Esophagus squamous epithelium (tissue), 5 donors: ENCODE data around the gene HYDIN. TPM values are rescaled to one million over a fixed set of nuclear protein-coding genes. Genes with fewer than 3 reads are reported as not detected.
A peak's percentile ranks its signal among the peaks of the same experiment; 100 is the strongest.

Source experiments
- DNase-seq: peaks from one replicate; lab custom pipeline; 2025; lab: John Stamatoyannopoulos, UW
- H3K27ac ChIP-seq, 4 donors: fragments of 200-600 bp; sonication (generic); one replicate each; pipeline ENCODE4 v1.5.1; 2016 to 2019; ENCODE audit warnings: mild to moderate bottlenecking in 1 of 4
- H3K27me3 ChIP-seq, 4 donors: fragments of 200-600 bp; sonication (generic); 1 replicate in 3 of 4; 2 replicates in 1 of 4; pipeline versions ENCODE4 v1.5.1 to v1.6.0; 2017 to 2021; ENCODE audit warnings: antibody characterized with exemption in 1 of 4
- H3K36me3 ChIP-seq, 3 donors: fragments of 200-600 bp; sonication (generic); one replicate each; pipeline ENCODE4 v1.5.1; 2016 to 2019
- H3K4me1 ChIP-seq, 3 donors: fragments of 200-600 bp; sonication (generic); one replicate each; pipeline ENCODE4 v1.5.1; 2017 to 2019
- H3K4me3 ChIP-seq, 4 donors: fragments of 200-600 bp; sonication (generic); 1 replicate in 3 of 4; 2 replicates in 1 of 4; pipeline ENCODE4 v1.5.1; 2016 to 2019; ENCODE audit warnings: mild to moderate bottlenecking in 2 of 4, moderate library complexity in 1 of 4
- H3K9me3 ChIP-seq, 3 donors: fragments of 200-600 bp; sonication (generic); one replicate each; pipeline ENCODE4 v1.5.1; 2016 to 2019
- CTCF ChIP-seq, 6 experiments: fragments of 450-650 bp in 4 of 6; fragments of 200-600 bp in 2 of 6; sonication (generic) in 2 of 6; IDR thresholded peaks; one replicate each; pipeline ENCODE4 v1.5.1; 2016 to 2019; ENCODE audit warnings: antibody characterized with exemption in 6 of 6, mild to moderate bottlenecking in 4 of 6, moderate library complexity in 4 of 6
- POLR2A ChIP-seq, 4 donors: fragments of 450-650 bp; IDR thresholded peaks; one replicate each; pipeline ENCODE4 v1.6.1; 2017; ENCODE audit warnings: antibody characterized with exemption in 4 of 4, mild to moderate bottlenecking in 4 of 4, moderate library complexity in 3 of 4
- WGBS, 2 donors: methylation state at CpG; one replicate each; pipeline ENCODE4 v1.1.5; 2018; 5-methylcytosine and 5-hydroxymethylcytosine counted together
- intact Hi-C: fragments of 100-400 bp; cut with DNase I; formaldehyde crosslinking; loops from one replicate; pipeline ENCODE4 v1.15.0; 2022
- total RNA-seq, 4 donors: library from RNA; depleted of rRNA; stranded (reverse); fragments of >200 nt; gene quantifications; one replicate each; pipeline ENCODE4 v1.1.0, GENCODE V29; 2016
- donor health status: DM: yes; HTN: yes; CAD: no.

Gene HYDIN
- total RNA-seq = 1 to 10 TPM in 1 of 4 donors, under 1 TPM in 2, not detected in 1; 0.23 to 2.4 (median 0.38) TPM

- H3K9me3 ChIP-seq = peaks cover 3 to 4% (median 4%) of the 10 kb centered on the region in 3 donors
- H3K4me3 ChIP-seq = peak within 1 kb of the TSS in 1 of 4 donors; percentile 38
These were observed at the start of gene HYDIN for GRCh38 chr16:71230122-71230845. Gene HYDIN, minus strand, starts transcription at chr16:71230722. Its CDS starts 43,827 bp downstream, at chr16:71186895.

GRCh38 chr16:71276589-71277334, 46.2 kb upstream of the HYDIN start:
- intact Hi-C loops = no loop called here

More at GRCh38 chr16:71230122-71230845, at the start of gene HYDIN:
- intact Hi-C loops = no loop called here
- DNase-seq = no peak
- Histone ChIP-seq H3K27me3 (peaks cover 0 to 26% (median 0%) of the 10 kb centered on the region in 4 donors), H3K4me1 (peaks cover 0 to 5% (median 0%) of the 10 kb centered on the region in 3 donors), H3K36me3 (no peaks in the 10 kb centered on the region), H3K27ac (no peak within 1 kb of the TSS)
- WGBS, 2 donors = 11 to 18% methylated on average over 25 to 26 of the region's 38 CpGs
- TF ChIP-seq POLR2A (IDR thresholded peaks at IDR 0.05) = no peak

GRCh38 chr16:71273384-71273783, 42.9 kb upstream of the HYDIN start:
- intact Hi-C loops = no loop called here
- no peak for TF ChIP-seq CTCF (IDR thresholded peaks at IDR 0.05)
- no peak for TF ChIP-seq POLR2A (IDR thresholded peaks at IDR 0.05)
- Histone ChIP-seq H3K27ac (no peak overlapping the region), H3K36me3 (no peaks in the 10 kb centered on the region), H3K4me1 (no peaks in the 10 kb centered on the region), H3K4me3 (no peak overlapping the region), H3K27me3 (no peaks in the 10 kb centered on the region), H3K9me3 (peaks cover 0 to 3% (median 0%) of the 10 kb centered on the region in 3 donors)
- DNase-seq = no peak
- WGBS, 2 donors = 82 to 100% methylated on average over 1 of the region's 1 CpG

More at GRCh38 chr16:71276589-71277334, 46.2 kb upstream of the HYDIN start:
- DNase-seq = no peak
- no peaks in the 10 kb centered on the region for H3K36me3 ChIP-seq
- WGBS, 2 donors = 69 to 91% methylated on average over 4 of the region's 4 CpGs
- H3K27me3 ChIP-seq = no peaks in the 10 kb centered on the region
- peaks cover 0 to 3% (median 0%) of the 10 kb centered on the region in 3 donors for H3K9me3 ChIP-seq
- H3K27ac ChIP-seq = no peak overlapping the region
- H3K4me3 ChIP-seq = no peak overlapping the region
- TF ChIP-seq CTCF (IDR thresholded peaks at IDR 0.05) = no peak
- no peak for TF ChIP-seq POLR2A (IDR thresholded peaks at IDR 0.05)
- H3K4me1 ChIP-seq = no peaks in the 10 kb centered on the region

- no peak overlapping the region for H3K27ac ChIP-seq
- H3K36me3 ChIP-seq = no peaks in the 10 kb centered on the region
- TF ChIP-seq CTCF (IDR thresholded peaks at IDR 0.05) (no peak), POLR2A (IDR thresholded peaks at IDR 0.05) (no peak)
- no peaks in the 10 kb centered on the region for H3K9me3 ChIP-seq
- H3K4me3 ChIP-seq = no peak overlapping the region
- whole genome bisulfite sequencing, 2 donors = 47 to 51% methylated on average over 3 of the region's 3 CpGs
- intact Hi-C loops = no loop called here
- no peaks in the 10 kb centered on the region for H3K4me1 ChIP-seq
- H3K27me3 ChIP-seq = no peaks in the 10 kb centered on the region
- DNase-seq = no peak
These were observed 33.8 kb upstream of the HYDIN start for GRCh38 chr16:71264299-71264698.

- Histone ChIP-seq H3K36me3 (no peaks in the 10 kb centered on the region), H3K27me3 (no peaks in the 10 kb centered on the region), H3K4me3 (no peak overlapping the region), H3K9me3 (no peaks in the 10 kb centered on the region), H3K27ac (no peak overlapping the region), H3K4me1 (no peaks in the 10 kb centered on the region)
- intact Hi-C loops = no loop called here
- TF ChIP-seq POLR2A (IDR thresholded peaks at IDR 0.05) (no peak), CTCF (IDR thresholded peaks at IDR 0.05) (no peak)
- WGBS, 2 donors = 61 to 77% methylated on average over 3 of the region's 3 CpGs
- no peak for DNase-seq
These were observed 33.1 kb upstream of the HYDIN start for GRCh38 chr16:71263582-71263981.
